IPS-15b (cell line): ENCODE results near the gene ABCA5.
"Not testable (repeated sequence)": the region's sequence is repeated elsewhere in the genome, so short reads cannot be mapped to it uniquely, and the experiment has no call there.

Experiments
- H3K27me3 ChIP-seq: one replicate; pipeline ENCODE4 v1.6.1; 2013; ENCODE audit warnings: low read length; ENCODE audit not compliant: control insufficient read depth, insufficient read depth
- H3K36me3 ChIP-seq: one replicate; pipeline ENCODE4 v1.6.1; 2013; ENCODE audit warnings: low read length; ENCODE audit not compliant: control insufficient read depth, insufficient read depth
- H3K4me1 ChIP-seq: one replicate; pipeline ENCODE4 v1.6.1; 2013; ENCODE audit warnings: mild to moderate bottlenecking, low read length; ENCODE audit not compliant: control insufficient read depth, insufficient read depth
- H3K4me3 ChIP-seq: one replicate; pipeline ENCODE4 v1.5.1; 2013; ENCODE audit warnings: low read depth, low read length
- H3K9ac ChIP-seq: one replicate; pipeline ENCODE4 v1.6.1; 2013; ENCODE audit warnings: low read depth, mild to moderate bottlenecking, low read length
- H3K9me3 ChIP-seq: one replicate; pipeline ENCODE4 v1.6.1; 2013; ENCODE audit warnings: mild to moderate bottlenecking, low read length; ENCODE audit not compliant: control insufficient read depth, insufficient read depth

The ABCA5 gene

DNA sequence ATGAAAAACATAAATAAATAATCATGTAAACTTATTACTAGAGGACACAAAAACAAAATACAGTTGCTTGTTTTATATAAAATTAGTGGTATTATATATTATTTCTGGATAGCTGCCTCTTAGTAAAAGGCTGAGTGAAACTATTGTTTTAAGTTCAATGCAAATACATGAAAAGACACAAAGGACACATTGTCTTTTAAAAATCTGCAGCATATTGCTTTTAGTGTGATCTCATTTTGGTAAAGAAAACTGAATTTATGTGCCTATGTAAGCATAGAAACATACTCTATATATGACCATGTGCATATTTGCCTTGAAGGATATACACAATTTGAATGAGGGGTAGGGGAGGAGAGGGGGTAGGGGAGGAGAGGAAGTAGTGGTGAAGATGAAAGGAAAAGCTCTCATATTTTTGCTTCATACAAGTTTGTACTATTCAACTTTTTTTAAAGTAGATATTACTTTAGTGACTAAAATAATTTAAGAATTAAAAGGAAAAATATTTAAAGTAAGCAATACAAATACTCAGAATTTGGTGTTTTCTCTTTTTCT lies 104.2 kb downstream of the ABCA5 start:
- H3K4me1 ChIP-seq, result no peaks in the 10 kb centered on the region
- H3K9me3 ChIP-seq, result no peaks in the 10 kb centered on the region
- no peak overlapping the region for H3K4me3 ChIP-seq
- no peaks in the 10 kb centered on the region for H3K27me3 ChIP-seq
- H3K36me3 ChIP-seq, result no peaks in the 10 kb centered on the region
- H3K9ac ChIP-seq, result no peak overlapping the region

DNA sequence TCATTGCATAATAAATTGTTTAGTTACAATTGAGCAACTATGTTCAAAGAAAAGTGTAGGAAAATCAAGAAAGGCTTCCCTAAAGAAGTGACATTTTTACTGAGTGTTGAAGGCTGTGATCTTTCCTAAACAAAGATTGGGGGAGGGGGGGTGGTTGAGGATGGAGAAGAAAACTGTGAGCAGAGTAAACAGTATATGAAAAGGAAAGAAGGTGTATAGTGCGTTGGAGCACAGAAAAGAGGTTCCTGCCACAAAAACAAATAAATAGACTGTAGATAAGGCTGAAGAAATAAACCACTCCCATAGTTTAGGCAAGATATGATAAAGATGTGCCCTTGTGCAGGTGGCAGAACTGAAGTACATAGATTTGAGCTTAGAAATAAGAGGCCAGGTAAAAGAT lies 106.8 kb downstream of the ABCA5 start:
- Histone ChIP-seq H3K36me3 (no peaks in the 10 kb centered on the region), H3K4me1 (no peaks in the 10 kb centered on the region), H3K9me3 (no peaks in the 10 kb centered on the region), H3K27me3 (no peaks in the 10 kb centered on the region), H3K9ac (no peak overlapping the region), H3K4me3 (no peak overlapping the region)

DNA sequence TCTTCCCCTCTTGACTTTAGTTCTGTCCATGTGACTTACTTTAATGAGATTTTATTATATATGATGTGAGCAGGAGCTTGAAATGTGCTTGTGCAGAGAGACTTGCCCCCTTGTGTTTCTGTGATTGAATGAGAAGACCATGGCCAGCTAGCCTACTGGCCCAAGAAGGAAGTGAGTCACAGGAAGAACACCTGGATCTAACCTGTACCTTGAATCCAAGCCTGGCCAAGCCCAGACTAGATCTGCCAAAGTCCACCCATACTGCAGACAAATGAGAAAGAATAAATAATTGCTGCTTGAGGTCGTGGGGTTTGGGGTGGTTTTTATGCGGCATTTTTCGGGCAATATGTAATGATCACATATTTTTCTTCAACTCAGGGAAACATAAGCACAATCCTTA lies 107.9 kb downstream of the ABCA5 start:
- Histone ChIP-seq H3K4me3 (no peak overlapping the region), H3K27me3 (no peaks in the 10 kb centered on the region), H3K9me3 (no peaks in the 10 kb centered on the region), H3K9ac (no peak overlapping the region), H3K36me3 (no peaks in the 10 kb centered on the region), H3K4me1 (no peaks in the 10 kb centered on the region)

DNA sequence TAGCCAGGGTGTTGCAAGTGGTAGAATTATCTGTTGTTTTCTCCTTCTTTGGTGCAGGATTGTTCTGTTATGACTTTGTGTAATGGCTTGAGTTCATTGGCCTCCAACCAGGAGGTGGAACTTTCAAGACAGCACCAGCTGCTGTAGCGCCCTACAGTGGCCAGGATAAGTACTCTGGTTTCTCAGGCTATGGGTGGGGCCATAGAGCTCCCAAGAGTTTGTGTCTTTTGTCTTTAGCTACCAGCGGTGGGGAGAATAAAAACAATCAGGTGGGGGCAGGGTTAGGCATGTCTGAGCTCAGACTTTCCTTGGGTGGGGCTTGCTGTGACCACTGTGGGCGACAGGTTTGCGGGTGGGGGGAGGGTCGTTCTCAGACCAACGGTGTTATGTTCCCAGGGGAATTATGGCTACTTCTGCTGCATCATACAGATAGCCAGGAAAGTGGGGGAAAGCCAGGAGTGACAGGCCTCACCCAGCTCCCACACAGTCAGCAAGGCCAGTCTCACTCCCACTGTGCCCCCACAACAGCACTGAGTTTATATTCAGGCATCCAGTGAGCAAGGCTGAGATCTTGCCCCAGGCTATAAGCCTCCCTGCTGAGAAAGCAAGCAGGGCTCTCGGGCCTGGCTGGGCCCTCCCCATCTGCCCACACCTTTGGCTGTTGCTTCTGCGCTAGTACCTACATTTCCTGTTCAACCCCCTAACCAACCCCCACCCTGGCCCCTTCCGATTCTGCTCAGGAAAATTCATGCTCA lies 113.7 kb downstream of the ABCA5 start:
- no peaks in the 10 kb centered on the region for H3K4me1 ChIP-seq
- no peaks in the 10 kb centered on the region for H3K27me3 ChIP-seq
- H3K9me3 ChIP-seq, result no peaks in the 10 kb centered on the region
- no peak overlapping the region for H3K9ac ChIP-seq
- H3K4me3 ChIP-seq, result no peak overlapping the region
- H3K36me3 ChIP-seq, result no peaks in the 10 kb centered on the region

DNA sequence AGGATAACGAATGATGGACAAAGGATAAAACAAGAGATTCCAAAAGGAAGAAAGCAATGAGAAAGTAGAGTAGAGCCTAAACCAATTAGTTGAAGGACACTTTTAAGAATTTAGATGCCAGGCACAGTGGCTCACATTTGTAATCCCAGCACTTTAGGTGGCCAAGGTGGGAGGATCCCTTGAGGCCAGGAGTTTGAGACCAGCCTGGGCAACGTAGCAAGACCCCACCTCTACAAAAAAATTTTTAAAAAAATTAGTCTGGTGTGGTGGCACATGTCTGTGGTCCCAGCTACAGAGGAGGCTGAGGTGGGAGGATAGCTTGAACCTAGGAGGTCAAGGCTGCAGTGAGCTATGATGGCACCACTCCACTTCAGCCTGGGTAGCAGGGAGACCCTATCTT lies 118.3 kb downstream of the ABCA5 start:
- H3K4me1 ChIP-seq, result no peaks in the 10 kb centered on the region
- H3K27me3 ChIP-seq, result no peaks in the 10 kb centered on the region
- no peaks in the 10 kb centered on the region for H3K9me3 ChIP-seq
- H3K4me3 ChIP-seq, result no peak overlapping the region
- no peak overlapping the region for H3K9ac ChIP-seq
- H3K36me3 ChIP-seq, result no peaks in the 10 kb centered on the region

DNA sequence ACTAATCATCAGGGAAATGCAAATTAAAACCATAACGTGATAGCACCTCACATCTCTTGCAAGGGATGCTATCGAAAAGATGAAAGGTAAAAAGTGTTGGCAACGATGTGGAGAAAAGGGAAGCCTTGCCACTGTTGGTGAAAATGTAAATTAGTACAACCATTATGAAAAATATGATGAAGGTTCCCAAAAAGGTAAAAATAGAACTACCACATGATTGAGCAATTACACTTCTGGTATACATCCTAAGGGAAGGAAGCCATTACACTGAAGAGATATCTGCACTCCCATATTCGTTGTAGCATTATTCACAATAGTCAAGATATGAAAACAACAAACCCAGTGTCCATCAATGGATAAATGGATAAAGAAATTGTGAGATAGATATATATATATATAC lies 119.8 kb downstream of the ABCA5 start:
- H3K4me1 ChIP-seq, result no peaks in the 10 kb centered on the region
- no peaks in the 10 kb centered on the region for H3K36me3 ChIP-seq
- no peaks in the 10 kb centered on the region for H3K9me3 ChIP-seq
- no peak overlapping the region for H3K9ac ChIP-seq
- no peaks in the 10 kb centered on the region for H3K27me3 ChIP-seq
- H3K4me3 ChIP-seq, result no peak overlapping the region

DNA sequence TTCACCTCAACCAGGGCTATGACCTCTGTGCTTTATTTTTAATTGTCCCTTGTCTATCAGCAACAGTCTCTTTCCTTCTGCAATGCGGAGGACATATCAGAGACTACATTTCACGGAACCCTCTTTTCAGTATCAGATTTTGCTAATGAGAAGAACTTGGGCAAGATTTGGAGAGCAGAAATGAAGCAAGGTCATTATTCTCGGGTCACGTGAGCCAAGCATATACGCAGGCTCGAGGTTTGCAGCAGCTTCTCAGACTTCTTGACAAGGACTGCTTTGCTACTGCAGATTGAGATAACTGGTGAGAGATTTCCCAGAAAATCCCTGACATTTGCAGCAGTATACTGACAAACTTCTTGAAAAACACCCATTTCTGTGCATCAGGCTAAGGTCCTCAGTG lies 128.7 kb downstream of the ABCA5 start:
- no peaks in the 10 kb centered on the region for H3K4me1 ChIP-seq
- H3K9me3 ChIP-seq, result no peaks in the 10 kb centered on the region
- no peaks in the 10 kb centered on the region for H3K27me3 ChIP-seq
- H3K9ac ChIP-seq, result no peak overlapping the region
- H3K36me3 ChIP-seq, result no peaks in the 10 kb centered on the region
- no peak overlapping the region for H3K4me3 ChIP-seq

DNA sequence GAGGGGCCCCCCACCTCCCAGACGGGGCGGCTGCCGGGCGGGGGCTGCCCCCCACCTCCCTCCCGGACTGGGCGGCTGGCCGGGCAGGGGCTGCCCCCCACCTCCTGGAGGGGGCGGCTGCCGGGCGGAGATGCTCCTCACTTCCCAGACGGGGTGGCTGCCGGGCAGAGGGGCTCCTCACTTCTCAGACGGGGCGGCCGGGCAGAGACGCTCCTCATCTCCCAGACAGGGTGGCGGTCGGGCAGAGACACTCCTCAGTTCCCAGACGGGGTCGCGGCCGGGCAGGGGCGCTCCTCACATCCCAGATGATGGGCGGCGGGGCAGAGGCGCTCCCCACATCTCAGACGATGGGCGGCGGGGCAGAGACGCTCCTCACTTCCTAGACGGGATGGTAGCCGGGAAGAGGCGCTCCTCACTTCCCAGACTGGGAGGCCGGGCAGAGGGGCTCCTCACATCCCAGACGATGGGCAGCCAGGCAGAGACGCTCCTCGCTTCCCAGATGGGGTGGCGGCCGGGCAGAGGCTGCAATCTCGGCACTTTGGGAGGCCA lies 130.8 kb downstream of the ABCA5 start:
- not testable (repeated sequence) for H3K9me3 ChIP-seq, H3K9ac ChIP-seq, H3K27me3 ChIP-seq, H3K4me1 ChIP-seq, H3K4me3 ChIP-seq, H3K36me3 ChIP-seq
